Stimulated activated naive CD8-positive, alpha-beta T cell treated with anti-CD3 and anti-CD28 coated beads, Interleukin-15, amount 100 ng/mL, for 72 hours (primary cell): ENCODE measurements around the gene LRRC66.
A peak's percentile ranks its signal among the peaks of the same experiment; 100 is the strongest.

Source experiments
- ATAC-seq: fragments of 150-1000 bp; cut with Tn5 transposase; 2 replicates; pipeline ENCODE4 v1.10.0; 2021; ENCODE audit warnings: mild to moderate bottlenecking, moderate library complexity
- DNase-seq, 2 donors: peaks; one replicate each; pipeline ENCODE4 v3.0.0; 2021 to 2022
- H3K27ac Mint-ChIP-seq, 2 donors: one replicate each; pipeline ENCODE4 v1.8.0; 2022; ENCODE audit warnings: mild to moderate bottlenecking in 2 of 2, mixed read lengths in 2 of 2, moderate library complexity in 2 of 2
- H3K27me3 Mint-ChIP-seq: one replicate; pipeline ENCODE4 v1.8.0; 2022; ENCODE audit warnings: mixed read lengths
- H3K4me1 Mint-ChIP-seq: one replicate; pipeline ENCODE4 v1.8.0; 2022; ENCODE audit warnings: mild to moderate bottlenecking, mixed read lengths
- H3K4me3 Mint-ChIP-seq, 2 donors: one replicate each; pipeline ENCODE4 v1.8.0; 2022; ENCODE audit warnings: mild to moderate bottlenecking in 2 of 2, mixed read lengths in 2 of 2, moderate library complexity in 1 of 2
- H3K9me3 Mint-ChIP-seq, 2 donors: one replicate each; pipeline ENCODE4 v1.8.0; 2022; ENCODE audit warnings: mixed read lengths in 2 of 2

LRRC66 gene

GRCh38 chr4:51963841-51964517, 56.2 kb downstream of the LRRC66 start:
- peaks cover 8 to 13% of the 10 kb centered on the region in 2 donors for H3K9me3 Mint-ChIP-seq
- DNase-seq, result no peak
- ATAC-seq, result no peak
- H3K4me1 Mint-ChIP-seq, result no peaks in the 10 kb centered on the region
- H3K27ac Mint-ChIP-seq, result no peak overlapping the region
- peaks cover 23% of the 10 kb centered on the region for H3K27me3 Mint-ChIP-seq
- H3K4me3 Mint-ChIP-seq, result no peak overlapping the region

GRCh38 chr4:51960486-51960885, 59.7 kb downstream of the LRRC66 start:
- ATAC-seq (no peak), DNase-seq (no peak)
- no peaks in the 10 kb centered on the region for H3K4me1 Mint-ChIP-seq
- H3K4me3 Mint-ChIP-seq, result no peak overlapping the region
- peak overlapping the region in 1 of 2 donors; percentile 69 for H3K27ac Mint-ChIP-seq
- peaks cover 0 to 7% of the 10 kb centered on the region in 2 donors for H3K9me3 Mint-ChIP-seq
- H3K27me3 Mint-ChIP-seq, result peaks cover 23% of the 10 kb centered on the region

DNA sequence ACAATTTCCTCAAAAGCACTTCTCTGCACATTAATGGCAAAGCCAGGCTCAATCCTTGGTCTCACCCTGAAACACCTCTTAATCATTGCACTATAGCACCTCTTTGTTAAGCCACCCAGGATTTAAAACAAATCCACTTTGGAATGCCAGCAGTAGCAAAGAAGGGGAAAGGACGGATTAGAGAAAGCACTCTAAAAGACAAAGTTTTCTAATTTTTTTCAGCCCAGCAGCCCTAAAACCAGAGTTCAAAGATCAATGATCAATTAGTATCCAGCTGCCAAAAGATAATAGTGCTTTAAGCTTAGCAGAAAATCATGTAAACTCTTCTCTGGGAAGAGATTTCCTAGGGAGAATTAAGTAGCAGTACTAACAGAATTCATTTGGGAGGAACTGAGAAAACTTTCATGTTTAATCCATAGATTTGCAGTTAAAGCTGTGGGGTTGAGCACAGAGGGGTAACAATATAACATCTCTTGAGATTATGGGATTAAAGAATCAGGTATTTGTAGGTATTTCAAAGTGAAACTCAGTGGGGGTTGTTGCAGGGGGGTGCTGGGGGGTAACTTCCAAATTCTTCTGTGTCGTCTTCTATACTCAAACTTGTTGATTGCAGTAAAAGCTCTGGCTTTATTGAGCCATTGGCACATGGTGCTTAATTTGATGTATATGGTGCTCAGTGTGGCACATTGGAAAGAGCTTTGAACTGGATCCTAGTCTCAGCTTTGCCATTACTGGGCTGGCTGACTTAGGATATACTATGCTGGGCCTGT, 61.8 kb downstream of the LRRC66 start:
- DNase-seq, result no peak
- no peak overlapping the region for H3K4me3 Mint-ChIP-seq
- peaks cover 17% of the 10 kb centered on the region for H3K27me3 Mint-ChIP-seq
- H3K27ac Mint-ChIP-seq, result no peak overlapping the region
- H3K4me1 Mint-ChIP-seq, result no peaks in the 10 kb centered on the region
- ATAC-seq, result no peak
- peaks cover 4 to 14% of the 10 kb centered on the region in 2 donors for H3K9me3 Mint-ChIP-seq
